Measurements from ENCODE around the gene RPS6KA4. TPM values are rescaled to one million over a fixed set of nuclear protein-coding genes. Genes with fewer than 3 reads are reported as not detected.

The RPS6KA4 gene
- total RNA-seq, 1 donor from 2014 or later: 9.7 TPM

GRCh38 chr11:64348383-64349024 lies 10.5 kb upstream of the RPS6KA4 start:
- DNase-seq: no peak

GRCh38 chr11:64349025-64349387 lies 10.0 kb upstream of the RPS6KA4 start:
- DNase-seq: no peak

GRCh38 chr11:64349404-64349803 lies 9.6 kb upstream of the RPS6KA4 start:
- DNase-seq: no peak

GRCh38 chr11:64351136-64351631 lies 7.8 kb upstream of the RPS6KA4 start:
- DNase-seq: no peak

GRCh38 chr11:64352099-64352994 lies 6.6 kb upstream of the RPS6KA4 start:
- DNase-seq: no peak

GRCh38 chr11:64352995-64353714 lies 5.8 kb upstream of the RPS6KA4 start:
- DNase-seq: no peak

GRCh38 chr11:64353715-64354506 lies 5.1 kb upstream of the RPS6KA4 start:
- DNase-seq: no peak

GRCh38 chr11:64355078-64355940 lies 3.7 kb upstream of the RPS6KA4 start:
- DNase-seq: peak; percentile 24

- DNase-seq: no peak
Observed at GRCh38 chr11:64356498-64357411, 2.2 kb upstream of the RPS6KA4 start.

- DNase-seq: no peak
Observed at GRCh38 chr11:64357446-64357845, 1.5 kb upstream of the RPS6KA4 start.

- DNase-seq: no peak
Observed at GRCh38 chr11:64357904-64358535, 942 bp upstream of the RPS6KA4 start.

GRCh38 chr11:64358536-64358906 lies 441 bp upstream of the RPS6KA4 start:
- DNase-seq: no peak

- no peak for DNase-seq
Observed at GRCh38 chr11:64359712-64360445, 917 bp downstream of the RPS6KA4 start.

- no peak for DNase-seq
Observed at GRCh38 chr11:64360448-64360921, 1.5 kb downstream of the RPS6KA4 start.

- no peak for DNase-seq
Observed at GRCh38 chr11:64361659-64362058, 2.7 kb downstream of the RPS6KA4 start.

GRCh38 chr11:64362339-64362738 lies 3.4 kb downstream of the RPS6KA4 start:
- no peak for DNase-seq

- no peak for DNase-seq
Observed at GRCh38 chr11:64364435-64364834, 5.5 kb downstream of the RPS6KA4 start.

GRCh38 chr11:64364911-64365310 lies 5.9 kb downstream of the RPS6KA4 start:
- DNase-seq: no peak

- DNase-seq: no peak
Observed at GRCh38 chr11:64366751-64367150, 7.8 kb downstream of the RPS6KA4 start.
